Measurements from ENCODE around the gene TM4SF1. TPM values are rescaled to one million over a fixed set of nuclear protein-coding genes. Genes with fewer than 3 reads are reported as not detected.
A peak's percentile ranks its signal among the peaks of the same experiment; 100 is the strongest.

The TM4SF1 gene
- total and polyA plus RNA-seq, 8 donors: 29.8 to 468 (median 90.0) TPM

GRCh38 chr3:149368674-149369497, 8.6 kb downstream of the TM4SF1 start:
- Histone ChIP-seq H3K27ac (peak overlapping the region in 4 of 5 donors; percentile 68 to 93 (median 78)), H3K4me3 (no peak overlapping the region), H3K4me1 (peaks cover 34 to 67% (median 50%) of the 10 kb centered on the region in 4 donors), H3K36me3 (peaks cover 0 to 18% (median 12%) of the 10 kb centered on the region in 4 donors), H3K9me3 (no peaks in the 10 kb centered on the region), H3K27me3 (no peaks in the 10 kb centered on the region)
- no peak for DNase-seq
- TF ChIP-seq POLR2AphosphoS5 (IDR thresholded peaks at IDR 0.05) (peak in 1 of 3 donors; percentile 33), POLR2A (IDR thresholded peaks at IDR 0.05) (no peak)
- intact Hi-C loops (cut with DNase I; ENCODE audit: low total_unique reads): no loop called here
- WGBS, 5 donors: 56 to 64% (median 61%) methylated on average over 6 of the region's 6 CpGs

- intact Hi-C loops (cut with DNase I; ENCODE audit: low total_unique reads): no loop called here
- Histone ChIP-seq H3K27ac (peak overlapping the region in 3 of 5 donors; percentile 10 to 93 (median 69)), H3K27me3 (no peaks in the 10 kb centered on the region), H3K9me3 (no peaks in the 10 kb centered on the region), H3K4me3 (no peak overlapping the region), H3K36me3 (peaks cover 0 to 18% (median 12%) of the 10 kb centered on the region in 4 donors), H3K4me1 (peaks cover 34 to 60% (median 44%) of the 10 kb centered on the region in 4 donors)
- no peak for TF ChIP-seq CTCF (IDR thresholded peaks at IDR 0.05)
- TF ChIP-seq POLR2AphosphoS5 (IDR thresholded peaks at IDR 0.05): peak in 1 of 3 donors; percentile 3
- 78 to 87% (median 83%) methylated on average over 6 of the region's 6 CpGs for WGBS, 5 donors
- DNase-seq: no peak
Observed at GRCh38 chr3:149368201-149368673, 9.2 kb downstream of the TM4SF1 start.

- Histone ChIP-seq H3K36me3 (peaks cover 0 to 11% (median 8%) of the 10 kb centered on the region in 4 donors), H3K9me3 (no peaks in the 10 kb centered on the region), H3K4me3 (no peak overlapping the region), H3K4me1 (peaks cover 32 to 50% (median 36%) of the 10 kb centered on the region in 4 donors), H3K27me3 (no peaks in the 10 kb centered on the region), H3K27ac (peak overlapping the region; percentile 8 to 68 (median 34))
- intact Hi-C loops (cut with DNase I; ENCODE audit: low total_unique reads): no loop called here
- WGBS, 5 donors: 61 to 72% (median 62%) methylated on average over 3 of the region's 3 CpGs
- no peak for TF ChIP-seq CTCF (IDR thresholded peaks at IDR 0.05)
- peak in 2 of 3 donors; percentile 21 to 65 for TF ChIP-seq POLR2AphosphoS5 (IDR thresholded peaks at IDR 0.05)
- no peak for TF ChIP-seq POLR2A (IDR thresholded peaks at IDR 0.05)
- TF ChIP-seq EP300 (IDR thresholded peaks at IDR 0.05): no peak
- peak in 1 of 2 donors; percentile 58 for DNase-seq
Observed at GRCh38 chr3:149366941-149367840, 10.3 kb downstream of the TM4SF1 start.

GRCh38 chr3:149366031-149366430, 11.4 kb downstream of the TM4SF1 start:
- Histone ChIP-seq H3K27ac (peak overlapping the region in 1 of 5 donors; percentile 68), H3K4me3 (no peak overlapping the region), H3K36me3 (peaks cover 0 to under 1% (median under 1%) of the 10 kb centered on the region in 4 donors), H3K27me3 (no peaks in the 10 kb centered on the region), H3K9me3 (no peaks in the 10 kb centered on the region), H3K4me1 (peaks cover 20 to 39% (median 27%) of the 10 kb centered on the region in 4 donors)
- DNase-seq: no peak
- intact Hi-C loops (cut with DNase I; ENCODE audit: low total_unique reads): no loop called here
- 91 to 98% (median 95%) methylated on average over 2 of the region's 2 CpGs for WGBS, 5 donors
- no peak for TF ChIP-seq POLR2AphosphoS5 (IDR thresholded peaks at IDR 0.05)
- TF ChIP-seq CTCF (IDR thresholded peaks at IDR 0.05): no peak
- no peak for TF ChIP-seq POLR2A (IDR thresholded peaks at IDR 0.05)
- TF ChIP-seq EP300 (IDR thresholded peaks at IDR 0.05): no peak
